Dermis blood vessel endothelial cell (primary cell): ENCODE measurements around the gene LTBP4. TPM values are rescaled to one million over a fixed set of nuclear protein-coding genes. Genes with fewer than 3 reads are reported as not detected.
"Not testable (repeated sequence)": the region's sequence is repeated elsewhere in the genome, so short reads cannot be mapped to it uniquely, and the experiment has no call there.

Experiments used
- DNase-seq: peaks from one replicate; pipeline ENCODE4 v3.0.0; 2010
- total RNA-seq: library from RNA; depleted of rRNA; stranded (reverse); fragments of >200 nt; gene quantifications from 2 replicates; pipeline ENCODE4 v1.2.3, GENCODE V29; 2014

Gene LTBP4
- total RNA-seq, 1 donor from 2014 or later: 16.8 TPM

DNA sequence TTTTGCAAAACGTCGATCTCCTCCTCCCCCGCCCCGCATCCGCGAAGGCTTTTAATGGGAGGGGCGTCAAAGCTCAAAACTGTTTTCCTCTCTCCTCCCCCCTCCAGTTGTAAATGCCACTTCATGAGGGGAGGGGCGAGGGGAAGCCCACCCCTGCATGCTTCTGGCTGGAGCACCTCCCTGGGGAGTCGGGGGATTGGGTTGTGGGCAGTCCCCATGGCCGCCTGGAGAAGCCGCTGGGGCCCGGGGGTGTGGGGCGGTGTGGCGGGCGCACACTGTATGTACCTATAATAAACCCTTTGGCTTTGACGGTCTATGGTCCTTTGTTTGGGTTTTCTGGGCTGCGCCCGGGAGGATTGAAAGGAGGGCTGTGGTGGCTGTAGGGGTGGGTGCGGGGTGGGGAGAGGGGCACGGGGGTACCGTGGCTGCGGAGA, 25.0 kb upstream of the LTBP4 start:
- DNase-seq: peak; percentile 32

DNA sequence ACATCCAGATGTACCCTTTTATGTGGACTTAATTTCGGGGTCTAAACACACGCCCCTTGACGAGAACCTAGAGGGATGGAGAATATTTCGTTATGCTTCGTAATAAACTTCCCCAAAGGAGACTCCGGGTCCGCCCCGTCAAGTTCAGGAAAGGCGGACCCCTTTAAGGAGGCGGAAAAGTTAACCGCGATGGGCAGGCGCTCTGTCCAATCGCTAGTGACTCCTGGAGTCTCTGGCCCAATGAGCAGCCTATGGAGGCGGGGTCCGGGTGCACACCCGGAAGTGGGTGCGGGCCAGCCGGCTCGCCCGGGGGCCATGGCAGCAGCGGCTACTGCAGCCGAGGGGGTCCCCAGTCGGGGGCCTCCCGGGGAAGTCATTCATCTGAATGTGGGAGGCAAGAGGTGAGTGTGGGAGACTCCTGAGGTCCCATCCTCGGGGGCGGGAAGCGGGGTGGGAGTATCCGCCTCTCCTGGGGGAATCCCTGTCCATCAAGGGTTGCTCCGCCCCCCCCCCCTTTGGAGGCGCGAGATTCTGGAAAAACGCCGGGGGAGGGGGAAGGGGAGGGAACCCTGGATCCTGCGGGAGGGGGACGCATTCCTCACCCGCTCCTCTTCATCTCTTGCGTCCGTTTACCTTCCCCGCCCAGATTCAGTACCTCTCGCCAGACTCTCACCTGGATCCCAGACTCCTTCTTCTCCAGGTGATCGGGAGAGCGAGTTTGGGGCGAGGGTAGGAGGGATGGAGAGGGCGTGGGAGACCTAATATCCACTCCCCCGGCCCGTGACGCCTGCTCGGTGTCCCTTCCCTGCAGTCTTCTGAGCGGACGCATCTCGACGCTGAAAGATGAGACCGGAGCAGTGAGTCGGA, 24.4 kb upstream of the LTBP4 start, which contains the start of gene SHKBP1:
SHKBP1 (plus strand) TSS at position 289 of the 867 bp plus-strand sequence; CDS start at position 316, 27 bp downstream.
- DNase-seq: peak; percentile 96

DNA sequence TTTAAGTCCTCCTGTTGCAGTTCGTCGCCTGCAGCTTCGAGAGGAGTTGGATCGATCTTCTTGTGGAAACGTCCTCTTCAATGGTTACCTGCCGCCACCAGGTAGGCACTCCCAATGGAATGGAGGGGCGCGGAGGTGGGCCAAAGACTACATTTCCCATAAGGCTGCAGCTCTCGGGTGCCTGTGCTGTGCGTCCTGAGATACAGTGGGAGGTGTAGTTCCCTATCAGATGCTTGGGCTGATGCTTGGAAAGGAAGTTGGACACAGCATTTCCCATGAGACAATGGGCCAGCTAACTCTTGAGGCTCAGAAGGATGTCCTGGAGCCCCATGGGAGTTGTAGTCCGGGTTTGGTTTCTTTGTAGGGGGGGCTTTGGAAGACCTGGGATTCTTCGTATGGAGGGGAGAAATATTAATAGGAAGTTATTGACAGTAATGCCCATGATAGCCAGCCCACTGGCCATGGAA, 22.7 kb upstream of the LTBP4 start:
- peak; percentile 48 for DNase-seq

DNA sequence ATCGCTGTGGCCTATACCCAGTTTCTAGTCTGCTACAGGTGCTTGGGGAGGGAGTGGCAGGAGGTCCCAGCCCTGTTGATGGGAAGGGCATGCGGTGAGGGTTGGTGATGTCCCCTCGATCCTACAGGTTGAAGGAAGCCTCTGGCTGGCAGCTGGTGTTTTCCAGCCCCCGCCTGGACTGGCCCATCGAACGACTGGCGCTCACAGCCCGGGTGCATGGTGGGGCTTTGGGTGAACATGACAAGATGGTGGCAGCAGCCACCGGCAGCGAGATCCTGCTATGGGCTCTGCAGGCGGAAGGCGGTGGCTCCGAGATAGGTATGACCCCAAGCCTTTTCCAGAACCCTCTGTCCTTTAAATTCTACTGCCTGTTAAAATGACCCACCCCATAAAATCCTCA, 20.6 kb upstream of the LTBP4 start:
- no peak for DNase-seq

DNA sequence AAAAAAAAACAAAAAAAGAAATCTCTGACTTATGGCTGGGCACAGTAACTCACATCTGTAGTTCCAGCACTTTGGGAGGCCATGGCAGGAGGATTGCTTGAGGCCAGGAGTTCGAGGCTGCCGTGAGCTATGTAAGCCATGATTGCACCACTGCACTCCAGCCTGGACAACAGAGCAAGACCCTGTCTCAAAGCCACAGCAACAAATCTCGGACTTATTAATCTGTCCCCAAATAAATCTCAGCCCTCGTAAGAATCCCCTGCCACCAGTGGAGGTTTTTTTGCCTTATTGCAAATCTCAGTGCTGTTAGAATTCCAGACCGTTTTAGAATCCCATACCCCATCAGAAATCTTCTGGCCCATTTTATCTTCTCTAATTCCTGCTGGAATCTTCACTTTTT, 19.6 kb upstream of the LTBP4 start:
- DNase-seq: no peak

DNA sequence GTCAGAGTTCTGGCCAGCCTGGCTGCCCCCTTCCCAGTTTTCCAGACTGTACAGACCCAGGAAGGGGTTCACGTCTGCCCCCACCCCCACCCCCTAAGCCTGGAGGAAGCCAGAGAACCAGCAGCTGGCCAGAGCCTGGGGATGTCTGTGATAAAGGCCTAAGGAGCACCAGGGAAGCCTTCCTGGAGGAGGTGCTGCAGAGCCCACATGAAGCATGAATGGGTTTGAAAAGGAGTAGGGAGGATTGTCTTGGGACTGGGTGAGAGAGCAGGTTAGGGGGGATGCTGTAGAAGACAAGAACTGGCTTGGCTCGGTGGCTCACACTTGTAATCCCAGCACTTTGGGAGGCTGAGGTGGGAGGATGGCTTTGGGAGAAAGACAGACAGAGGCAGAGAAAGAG, 18.7 kb upstream of the LTBP4 start:
- no peak for DNase-seq

DNA sequence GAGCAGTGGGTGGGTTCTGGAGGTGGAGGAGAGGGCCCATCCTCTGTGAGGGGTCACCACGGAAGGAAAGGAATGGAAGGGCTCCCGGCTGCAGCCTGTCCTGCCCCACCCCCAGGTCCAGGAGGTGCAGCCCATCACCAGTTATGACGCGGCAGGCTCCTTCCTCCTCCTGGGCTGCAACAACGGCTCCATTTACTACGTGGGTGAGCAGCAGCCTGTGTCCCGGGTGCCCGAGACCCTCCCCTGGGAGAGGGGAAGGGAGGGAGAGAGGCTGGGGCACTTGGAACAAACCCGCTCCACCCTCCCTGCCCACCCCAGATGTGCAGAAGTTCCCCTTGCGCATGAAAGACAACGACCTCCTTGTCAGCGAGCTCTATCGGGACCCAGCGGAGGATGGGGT, 17.9 kb upstream of the LTBP4 start:
- DNase-seq: no peak

DNA sequence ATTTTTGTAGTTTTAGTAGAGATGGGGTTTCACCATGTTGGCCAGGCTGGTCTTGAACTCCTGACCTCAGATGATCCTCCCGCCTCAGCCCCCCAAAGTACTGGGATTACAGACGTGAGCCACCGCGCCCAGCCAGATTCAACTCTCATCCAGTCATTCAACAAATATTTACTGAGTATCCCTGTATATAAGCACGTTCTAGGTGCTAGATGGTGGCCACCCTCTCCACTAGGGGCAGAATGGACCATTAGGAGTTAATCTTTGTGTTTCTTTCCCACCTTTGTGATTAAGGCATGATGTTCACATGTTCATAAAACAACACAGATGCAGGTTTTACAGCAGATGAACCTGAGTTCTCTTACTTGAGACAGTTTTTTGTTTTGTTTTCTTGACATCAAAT, 17.2 kb upstream of the LTBP4 start:
- no peak for DNase-seq

DNA sequence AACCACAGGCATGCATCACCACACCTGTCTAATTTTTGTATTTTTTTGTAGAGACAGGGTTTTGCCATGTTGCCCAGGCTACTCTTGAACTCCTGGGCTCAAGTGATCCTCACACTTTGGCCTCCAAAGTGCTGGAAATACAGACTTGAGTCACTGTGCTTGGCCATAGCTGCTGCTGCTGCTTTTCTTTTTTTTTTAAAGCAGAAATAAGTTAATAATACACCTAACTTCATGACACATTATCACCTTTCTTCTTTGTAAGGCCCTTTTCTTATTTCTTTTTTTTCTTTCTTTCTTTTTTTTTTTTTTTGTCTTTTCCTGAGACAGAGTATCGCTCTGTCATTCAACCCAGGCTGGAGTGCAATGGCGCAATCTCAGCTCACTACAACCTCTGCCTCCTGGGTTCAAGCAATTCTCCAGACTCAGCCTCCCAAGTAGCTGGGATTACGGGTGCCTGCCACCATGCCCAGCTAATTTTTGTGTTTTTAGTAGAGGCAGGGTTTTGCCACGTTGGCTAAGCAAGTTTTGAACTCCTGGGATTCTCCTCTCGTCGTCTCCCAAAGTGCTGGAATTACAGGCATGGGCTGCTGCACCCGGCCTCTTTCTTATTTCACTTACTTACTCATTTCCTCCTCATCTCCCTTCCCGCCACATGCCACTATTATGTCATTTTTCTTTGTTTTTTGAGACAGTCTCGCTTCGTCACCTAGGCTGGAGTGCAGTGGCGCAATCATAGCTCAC, 15.8 kb upstream of the LTBP4 start:
- peak; percentile 77 for DNase-seq

DNA sequence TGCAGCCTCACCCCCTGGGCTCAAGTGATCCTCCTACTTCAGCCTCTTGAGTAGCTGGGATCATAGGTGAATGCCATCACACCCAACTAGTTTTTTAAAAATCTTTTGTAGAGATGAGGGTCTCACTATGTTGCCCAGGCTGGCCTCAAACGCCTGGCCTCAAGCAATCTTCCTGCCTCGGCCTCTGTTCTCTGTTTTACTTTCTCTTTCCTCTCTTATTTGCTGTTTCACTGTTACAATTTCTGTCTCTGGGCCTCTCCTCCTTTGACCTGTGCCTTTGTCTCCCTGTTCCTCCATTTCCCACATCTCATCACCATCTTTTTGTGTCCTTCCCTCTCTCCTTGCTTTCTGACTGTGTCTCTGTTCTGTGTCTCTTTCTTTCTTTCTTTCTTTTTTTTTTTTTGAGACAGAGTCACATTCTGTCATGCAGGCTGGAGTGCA, 15.2 kb upstream of the LTBP4 start:
- DNase-seq: no peak

DNA sequence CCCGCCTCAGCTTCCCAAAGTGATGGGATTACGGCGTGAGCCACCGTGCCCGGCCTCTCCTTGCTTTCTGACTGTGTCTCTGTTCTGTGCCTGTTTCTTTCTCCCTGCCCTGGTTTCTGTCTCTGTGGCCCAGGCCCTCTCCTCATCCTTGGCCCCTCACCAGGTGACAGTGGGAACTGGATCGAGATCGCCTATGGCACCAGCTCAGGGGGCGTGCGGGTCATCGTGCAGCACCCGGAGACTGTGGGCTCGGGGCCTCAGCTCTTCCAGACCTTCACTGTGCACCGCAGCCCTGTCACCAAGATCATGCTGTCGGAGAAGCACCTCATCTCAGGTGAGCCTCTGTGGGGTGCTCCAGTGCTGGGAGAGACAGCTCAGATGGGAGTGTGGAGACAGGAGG, 14.6 kb upstream of the LTBP4 start:
- DNase-seq: no peak

DNA sequence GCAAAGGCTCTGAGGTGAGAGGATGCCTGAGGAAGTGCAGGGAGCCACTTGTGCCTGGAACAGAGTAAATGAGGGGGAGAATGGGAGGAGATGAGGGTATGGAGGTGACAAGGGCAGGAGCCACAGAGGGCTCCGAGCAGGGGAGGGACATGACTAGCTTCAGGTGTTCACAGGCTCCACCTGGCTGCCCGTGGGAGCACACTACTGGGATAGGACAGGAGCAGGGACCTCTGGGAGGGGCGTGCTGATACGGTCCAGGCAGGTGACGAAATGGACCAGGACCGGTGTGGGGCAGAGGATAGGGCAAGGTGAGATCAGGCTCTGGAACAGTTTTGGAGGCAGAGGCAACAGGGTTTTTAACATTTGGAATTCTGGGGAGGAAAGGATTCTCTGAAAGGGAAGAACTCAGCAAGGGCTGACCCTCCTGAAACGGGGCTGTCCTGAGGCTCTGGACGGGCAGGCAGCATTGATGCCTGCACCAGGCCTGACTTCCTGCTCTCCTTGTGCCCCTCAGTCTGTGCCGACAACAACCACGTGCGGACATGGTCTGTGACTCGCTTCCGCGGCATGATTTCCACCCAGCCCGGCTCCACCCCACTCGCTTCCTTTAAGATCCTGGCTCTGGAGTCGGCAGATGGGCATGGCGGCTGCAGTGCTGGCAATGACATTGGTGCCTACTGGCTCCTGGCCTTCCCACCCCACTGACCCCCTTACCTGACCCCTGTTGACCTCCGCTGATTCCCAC, 12.9 kb upstream of the LTBP4 start:
- DNase-seq: peak; percentile 67

DNA sequence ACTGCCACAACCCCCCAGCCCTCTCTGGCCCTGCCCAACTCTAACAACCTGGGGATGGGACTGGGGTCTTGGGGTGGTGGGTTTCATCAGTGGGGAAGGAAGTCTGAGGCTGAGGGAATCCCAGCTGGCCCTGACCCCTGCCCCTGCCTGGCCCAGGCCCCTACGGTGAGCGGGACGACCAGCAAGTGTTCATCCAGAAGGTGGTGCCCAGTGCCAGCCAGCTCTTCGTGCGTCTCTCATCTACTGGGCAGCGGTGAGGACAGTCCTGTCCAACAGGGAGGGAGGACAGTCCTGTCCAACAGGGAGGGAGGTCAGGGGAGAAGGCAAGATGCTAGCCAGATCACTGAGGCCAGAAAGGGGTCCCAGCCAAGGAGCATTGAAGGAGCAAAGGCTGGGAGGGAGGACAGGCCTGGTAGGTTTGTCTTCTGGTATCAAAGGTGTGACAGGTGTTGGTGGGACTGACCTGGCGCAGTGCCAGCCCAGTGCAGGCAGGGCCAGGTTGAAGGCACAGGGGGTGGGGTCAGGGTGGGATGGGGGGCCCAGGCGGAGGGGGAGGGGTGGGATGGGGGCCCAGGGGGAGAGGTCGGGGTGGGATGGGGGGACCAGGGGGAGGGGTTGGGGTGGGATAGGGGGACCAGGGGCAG, 12.1 kb upstream of the LTBP4 start:
- no peak for DNase-seq

DNA sequence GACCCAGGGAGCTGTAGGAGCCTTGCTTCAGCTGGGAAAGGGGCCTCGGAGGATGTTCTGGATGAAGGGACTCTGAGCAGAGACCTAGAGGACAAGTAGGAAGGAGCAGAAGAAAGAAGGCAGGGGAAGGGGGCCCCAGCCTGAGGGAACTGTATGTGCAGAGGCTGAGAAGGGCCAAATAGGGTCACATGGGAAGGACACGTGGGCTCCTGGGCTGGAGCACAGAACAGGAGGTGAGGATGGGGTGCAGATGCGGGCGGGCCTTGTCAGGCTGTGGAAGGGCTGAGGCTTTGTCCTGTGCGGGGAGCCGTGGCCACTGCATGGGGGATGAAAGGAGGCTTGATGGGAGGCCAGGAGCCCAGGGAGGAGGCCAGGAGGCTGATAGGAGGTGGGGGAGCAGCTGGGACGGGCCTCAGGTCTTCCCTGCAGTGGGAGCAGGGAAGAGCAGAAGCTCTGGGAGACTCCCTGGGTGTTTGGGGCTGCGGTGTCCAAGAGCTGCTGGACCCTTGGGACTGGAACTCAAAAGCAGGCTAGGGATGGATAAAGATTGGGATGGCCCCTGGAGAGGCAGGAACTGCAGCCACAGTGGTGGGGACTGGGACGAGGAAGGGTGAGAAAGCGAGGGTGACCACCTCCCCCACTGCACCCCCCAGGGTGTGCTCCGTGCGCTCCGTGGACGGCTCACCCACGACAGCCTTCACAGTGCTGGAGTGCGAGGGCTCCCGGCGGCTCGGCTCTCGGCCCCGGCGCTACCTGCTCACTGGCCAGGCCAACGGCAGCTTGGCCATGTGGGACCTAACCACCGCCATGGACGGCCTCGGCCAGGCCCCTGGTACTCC, 11.4 kb upstream of the LTBP4 start:
- no peak for DNase-seq

DNA sequence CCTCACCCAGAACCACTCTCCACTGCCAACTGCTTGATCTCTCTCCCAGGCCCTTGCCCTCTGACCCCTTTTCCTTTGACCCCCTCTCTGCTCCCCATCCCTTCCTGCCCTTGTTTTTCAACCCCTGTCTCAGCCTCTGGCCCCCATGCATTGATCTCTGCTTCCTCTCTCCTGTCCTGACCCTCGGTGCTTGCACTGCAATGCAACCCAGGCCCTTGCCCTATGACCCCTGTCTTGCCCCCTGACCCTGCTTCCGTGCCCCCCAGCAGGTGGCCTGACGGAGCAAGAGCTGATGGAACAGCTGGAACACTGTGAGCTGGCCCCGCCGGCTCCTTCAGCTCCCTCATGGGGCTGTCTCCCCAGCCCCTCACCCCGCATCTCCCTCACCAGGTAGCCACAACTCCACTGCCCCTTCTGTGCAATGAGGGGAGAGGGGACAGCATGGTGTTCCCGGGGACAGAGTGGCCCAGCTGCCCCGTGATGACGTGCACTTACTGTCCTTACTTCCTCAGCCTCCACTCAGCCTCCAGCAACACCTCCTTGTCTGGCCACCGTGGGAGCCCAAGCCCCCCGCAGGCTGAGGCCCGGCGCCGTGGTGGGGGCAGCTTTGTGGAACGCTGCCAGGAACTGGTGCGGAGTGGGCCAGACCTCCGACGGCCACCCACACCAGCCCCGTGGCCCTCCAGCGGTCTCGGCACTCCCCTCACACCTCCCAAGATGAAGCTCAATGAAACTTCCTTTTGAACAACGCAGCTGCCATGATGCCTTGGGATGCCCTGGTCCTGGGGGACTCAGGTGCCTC, 10.5 kb upstream of the LTBP4 start:
- no peak for DNase-seq

DNA sequence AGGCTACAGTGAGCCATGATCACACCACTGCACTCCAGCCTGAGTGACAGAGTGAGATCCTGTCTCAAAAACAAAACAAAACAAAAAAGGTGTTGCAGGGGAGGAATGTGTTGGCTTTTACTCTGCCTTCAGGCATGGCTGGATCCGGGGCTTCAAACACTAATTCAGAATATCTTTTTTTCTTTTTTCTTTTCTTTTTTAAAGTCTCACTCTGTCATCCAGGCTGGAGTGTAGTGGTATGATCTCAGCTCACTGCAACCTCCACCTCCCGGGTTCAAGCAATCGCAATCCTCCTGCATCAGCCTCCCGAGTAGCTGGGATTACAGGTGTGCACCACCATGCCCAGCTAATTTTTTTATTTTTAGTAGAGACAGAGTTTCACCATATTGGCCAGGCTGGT, 9.4 kb upstream of the LTBP4 start:
- DNase-seq: not testable (repeated sequence)

DNA sequence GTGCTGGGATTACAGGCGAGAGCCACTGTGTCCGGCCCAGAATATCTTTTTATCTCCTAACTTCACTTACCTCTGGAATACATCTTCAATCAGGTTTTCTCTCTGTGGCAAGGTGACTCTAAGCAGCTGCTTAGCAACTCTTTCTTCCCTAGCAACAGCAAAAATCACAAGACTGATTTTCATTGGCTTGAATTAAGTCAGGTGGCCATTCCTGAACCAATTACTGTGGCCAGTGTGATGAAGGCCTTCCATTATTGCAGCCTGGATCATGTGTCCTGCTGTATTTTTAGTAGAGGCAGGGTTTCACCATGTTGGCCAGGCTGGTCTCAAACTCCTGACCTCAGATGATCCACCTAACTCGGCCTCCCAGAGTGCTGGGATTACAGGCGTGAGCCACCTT, 9.0 kb upstream of the LTBP4 start:
- DNase-seq: peak; percentile 78

DNA sequence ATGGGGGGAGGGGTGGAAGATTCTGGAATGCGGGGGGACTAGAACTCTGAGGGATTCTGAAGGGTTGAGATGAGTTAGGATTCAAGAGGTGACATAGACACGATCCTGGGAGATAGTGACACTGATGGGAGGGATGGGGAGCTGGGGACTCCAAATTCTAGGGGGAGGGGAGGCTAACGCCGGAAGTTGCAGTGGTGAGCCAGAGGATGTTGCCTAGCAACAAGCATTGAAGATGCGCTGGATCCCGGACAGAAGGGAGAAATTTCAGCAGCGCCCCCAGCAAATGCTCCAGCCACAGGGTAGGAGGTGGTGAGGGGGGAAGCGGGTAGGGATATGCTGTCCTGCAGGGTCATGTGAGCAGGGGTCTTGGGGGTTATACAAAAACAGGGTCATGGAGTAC, 6.9 kb upstream of the LTBP4 start:
- no peak for DNase-seq

DNA sequence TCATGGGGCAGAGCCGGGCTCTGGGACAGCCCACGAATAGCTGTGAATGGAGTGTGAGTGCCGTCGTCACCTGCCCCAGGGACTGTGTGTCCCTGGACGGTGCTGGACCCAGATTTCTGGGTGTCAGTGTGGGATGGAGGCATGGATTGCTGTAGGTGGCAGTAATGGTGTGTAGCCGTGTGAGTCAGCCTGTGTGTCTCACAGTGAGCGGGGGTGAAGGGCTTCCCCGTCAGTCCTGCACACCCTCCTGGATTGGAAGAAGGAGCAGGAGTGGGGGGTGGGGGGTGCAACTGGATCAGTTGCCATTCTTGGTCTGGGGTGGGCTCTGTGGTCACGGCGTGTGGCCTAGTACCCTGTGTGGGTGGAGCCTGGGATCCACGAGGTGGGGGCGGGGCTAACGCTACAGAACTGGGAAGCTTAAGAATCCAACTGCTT, 6.5 kb upstream of the LTBP4 start:
- DNase-seq: no peak

DNA sequence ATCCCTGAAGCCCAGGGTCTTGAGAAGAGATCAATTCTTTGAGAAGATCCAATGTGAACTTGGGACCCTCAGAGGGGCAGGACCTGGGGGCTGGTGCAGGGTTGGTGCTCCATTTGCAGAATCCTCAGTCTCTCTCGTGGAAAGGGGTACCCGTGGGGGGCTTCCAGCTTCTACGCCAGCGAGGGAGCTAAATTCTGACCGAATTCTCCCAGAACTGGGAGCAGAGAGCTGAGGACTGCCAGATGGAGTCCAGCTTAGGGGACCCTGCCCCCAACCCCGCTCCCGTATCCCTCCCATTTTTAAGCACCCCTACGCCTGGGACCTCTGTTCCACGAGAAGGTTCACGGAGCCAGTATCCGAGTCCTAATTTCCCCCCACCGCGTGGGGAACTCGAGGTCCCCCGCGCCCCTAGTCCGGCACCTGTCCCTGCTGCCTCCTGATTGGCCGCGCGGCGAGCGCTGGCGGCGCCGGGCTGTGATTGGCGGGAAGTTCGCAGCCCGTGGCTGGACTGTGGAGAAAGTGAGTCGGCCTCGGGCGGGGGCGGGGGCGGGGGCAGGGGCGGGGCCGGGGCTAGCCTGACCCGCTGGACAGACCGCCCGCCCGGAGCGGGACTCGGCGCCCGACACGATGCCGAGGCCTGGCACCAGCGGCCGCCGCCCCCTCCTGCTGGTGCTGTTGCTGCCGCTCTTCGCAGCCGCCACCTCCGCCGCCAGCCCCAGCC, 4.4 kb upstream of the LTBP4 start:
- peak; percentile 74 for DNase-seq
